Stimulated activated CD4-positive, alpha-beta T cell treated with anti-CD3 and anti-CD28 coated beads, TNF-alpha, amount 100 ng/mL, for 48 hours (primary cell): ENCODE data around the gene NOL4L.
"Not testable (repeated sequence)": the region's sequence is repeated elsewhere in the genome, so short reads cannot be mapped to it uniquely, and the experiment has no call there.

ENCODE experiments used
- DNase-seq, 3 donors: peaks; one replicate each; pipeline ENCODE4 v3.0.0-alpha.2; 2020; ENCODE audit warnings: low read depth in 3 of 3

The NOL4L gene

DNA sequence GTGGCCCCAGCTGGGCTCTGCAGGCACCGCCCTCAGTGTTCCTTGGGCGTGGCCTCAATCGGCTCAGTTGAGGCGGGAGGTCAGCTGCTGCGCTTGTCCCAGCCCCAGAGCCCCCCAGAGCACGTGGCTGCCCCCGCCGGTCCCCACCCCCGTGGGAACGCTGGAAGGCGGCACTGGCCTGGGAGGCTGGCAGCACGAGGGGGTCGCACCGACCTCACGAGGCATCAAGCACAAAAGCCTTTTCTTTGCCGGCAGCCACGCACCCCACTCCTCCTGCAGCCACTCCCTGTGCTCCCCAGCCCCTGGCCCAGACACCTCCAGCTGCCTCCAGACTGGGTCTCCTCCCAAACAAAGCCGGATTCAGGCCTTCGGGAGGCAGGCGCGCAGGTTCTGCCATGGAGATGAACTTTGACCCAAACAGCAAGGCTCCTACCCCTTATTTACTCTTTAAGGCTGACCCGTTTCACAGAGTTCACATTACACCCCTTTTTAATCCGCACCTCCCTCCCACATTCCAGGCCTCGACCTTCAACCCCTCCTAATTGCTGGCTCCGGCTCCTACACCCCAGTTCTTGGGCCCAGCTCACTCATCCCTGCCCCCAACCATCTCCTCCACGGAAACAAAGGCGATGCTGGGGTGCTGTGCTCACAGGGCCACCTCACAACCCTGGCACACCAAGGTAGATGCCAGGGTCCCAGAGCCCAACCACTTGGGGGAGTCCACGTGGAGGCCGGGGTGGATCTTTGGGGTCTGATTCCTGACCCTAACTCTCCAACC, 111.7 kb downstream of the NOL4L start:
- no peak for DNase-seq

DNA sequence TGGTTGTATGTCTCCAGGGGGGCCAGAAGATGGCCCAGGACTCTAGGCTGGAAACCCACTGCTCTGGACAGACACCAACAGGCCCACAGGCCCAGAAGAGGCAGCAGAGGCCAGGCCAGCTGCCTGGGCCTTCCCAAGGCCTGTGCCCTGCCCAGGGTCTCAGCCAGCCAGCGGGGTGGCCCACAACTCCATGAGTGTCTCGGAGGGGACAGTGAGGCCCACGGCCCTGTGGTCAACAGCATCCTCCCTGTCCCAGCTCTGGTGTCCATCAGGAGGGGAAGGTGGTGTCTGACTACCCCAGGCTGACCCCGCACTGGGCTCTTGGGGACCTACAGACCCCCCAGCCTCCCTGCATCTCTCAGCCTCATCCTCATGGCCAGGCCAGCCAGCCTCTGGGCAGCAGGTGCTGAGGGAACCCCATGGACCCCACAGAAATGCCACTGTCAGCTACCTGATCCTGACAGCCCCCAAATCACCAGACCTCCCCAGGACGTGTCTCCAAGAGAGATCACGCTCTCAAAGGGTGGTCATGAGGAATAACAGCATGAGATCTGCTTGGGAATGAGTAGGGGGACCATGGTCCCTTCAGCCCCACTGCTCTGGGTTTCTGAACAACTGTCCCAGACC, 112.4 kb downstream of the NOL4L start:
- DNase-seq: no peak

DNA sequence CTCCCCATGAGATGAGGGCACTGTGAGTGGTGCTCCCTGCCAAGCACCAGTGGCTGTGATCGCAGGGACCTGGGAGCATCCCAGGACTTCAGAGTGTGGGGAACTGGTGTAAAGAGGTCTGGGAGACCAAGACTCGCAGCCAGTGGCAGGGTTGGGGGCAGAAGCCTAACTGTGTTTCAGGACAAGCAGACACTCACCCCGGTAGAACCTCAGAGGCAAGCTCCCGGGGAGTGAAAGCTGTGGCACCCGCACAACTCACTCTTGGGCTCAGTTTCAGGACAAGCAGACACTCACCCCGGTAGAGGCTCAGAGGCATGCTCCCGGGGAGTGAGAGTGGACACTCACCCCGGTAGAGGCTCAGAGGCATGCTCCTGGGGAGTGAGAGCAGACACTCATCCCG, 114.2 kb downstream of the NOL4L start:
- no peak for DNase-seq

DNA sequence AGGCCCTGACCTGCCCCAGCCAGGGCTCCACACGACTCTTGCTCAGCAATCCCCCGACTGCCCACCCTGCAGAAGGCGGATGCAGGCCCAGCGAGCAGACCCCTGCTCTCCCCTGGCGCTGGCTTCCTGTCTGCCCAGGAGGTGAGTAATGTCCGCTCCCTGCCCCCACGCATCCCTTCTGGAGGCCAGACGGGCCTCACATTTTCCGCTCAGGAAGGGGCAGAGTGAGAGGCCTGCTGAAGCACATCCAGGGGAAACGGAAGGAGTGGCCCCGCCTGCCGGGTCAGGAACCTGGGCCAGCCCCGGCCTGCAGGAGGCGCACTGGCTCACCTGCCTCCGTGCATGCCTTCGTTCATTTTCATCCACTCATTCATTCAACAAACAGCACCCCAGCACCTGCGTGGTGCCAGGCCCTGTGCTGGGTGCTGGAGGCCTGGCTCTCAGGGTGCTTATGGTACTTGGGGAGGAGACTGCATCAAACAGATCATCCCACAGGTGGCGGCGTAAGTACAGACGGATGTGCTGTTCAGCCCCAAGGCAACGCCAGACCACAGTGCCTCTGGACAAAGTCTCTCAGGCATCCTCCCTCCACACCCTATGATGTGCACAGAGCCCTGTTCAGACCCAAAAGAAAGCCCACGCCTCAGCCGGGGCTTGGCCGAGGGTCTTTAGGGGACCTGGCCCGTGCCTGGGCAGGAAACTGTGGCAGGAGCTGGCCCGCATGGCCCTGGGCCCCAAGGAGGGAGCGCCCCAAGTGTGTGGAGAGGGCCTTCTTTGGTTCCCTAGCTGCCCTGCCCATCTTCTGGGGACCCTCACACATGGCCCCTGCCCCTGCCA, 114.9 kb downstream of the NOL4L start:
- DNase-seq: no peak

DNA sequence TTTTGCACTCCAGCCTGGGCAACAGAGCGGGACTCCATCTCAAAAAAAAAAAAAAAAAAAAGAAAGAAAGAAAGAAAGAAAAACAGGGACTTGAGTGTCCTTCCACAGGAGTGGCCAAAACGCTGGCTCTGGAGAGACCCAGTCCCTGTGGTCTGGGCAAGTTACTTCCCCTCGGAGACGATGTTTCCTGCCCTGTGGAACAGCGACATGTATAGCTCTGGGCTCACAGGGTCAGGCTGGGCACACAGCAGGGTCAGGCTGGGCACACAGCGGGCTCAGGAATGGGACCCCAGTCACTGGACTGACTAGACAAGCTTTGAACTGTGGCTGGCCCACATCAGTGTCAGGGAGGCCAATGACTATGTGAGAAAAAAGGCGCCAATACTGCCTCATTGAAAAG, 116.3 kb downstream of the NOL4L start:
- no peak for DNase-seq

DNA sequence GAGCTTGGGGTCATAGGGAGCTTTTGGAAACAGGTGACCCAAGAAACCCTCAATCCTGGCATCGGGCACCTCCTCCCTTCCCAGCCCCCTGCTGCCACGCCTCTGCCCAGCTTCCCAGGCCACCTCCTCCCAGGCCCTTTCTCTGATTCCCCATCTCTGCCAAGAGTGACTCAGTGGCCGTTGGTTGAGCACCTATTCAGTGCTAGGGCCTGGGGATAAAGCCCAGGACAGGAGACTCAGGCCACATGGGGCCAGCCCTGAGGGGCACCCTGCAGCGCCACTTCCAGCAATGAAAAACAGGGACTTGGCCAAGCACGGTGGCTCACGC, 116.9 kb downstream of the NOL4L start:
- no peak for DNase-seq

DNA sequence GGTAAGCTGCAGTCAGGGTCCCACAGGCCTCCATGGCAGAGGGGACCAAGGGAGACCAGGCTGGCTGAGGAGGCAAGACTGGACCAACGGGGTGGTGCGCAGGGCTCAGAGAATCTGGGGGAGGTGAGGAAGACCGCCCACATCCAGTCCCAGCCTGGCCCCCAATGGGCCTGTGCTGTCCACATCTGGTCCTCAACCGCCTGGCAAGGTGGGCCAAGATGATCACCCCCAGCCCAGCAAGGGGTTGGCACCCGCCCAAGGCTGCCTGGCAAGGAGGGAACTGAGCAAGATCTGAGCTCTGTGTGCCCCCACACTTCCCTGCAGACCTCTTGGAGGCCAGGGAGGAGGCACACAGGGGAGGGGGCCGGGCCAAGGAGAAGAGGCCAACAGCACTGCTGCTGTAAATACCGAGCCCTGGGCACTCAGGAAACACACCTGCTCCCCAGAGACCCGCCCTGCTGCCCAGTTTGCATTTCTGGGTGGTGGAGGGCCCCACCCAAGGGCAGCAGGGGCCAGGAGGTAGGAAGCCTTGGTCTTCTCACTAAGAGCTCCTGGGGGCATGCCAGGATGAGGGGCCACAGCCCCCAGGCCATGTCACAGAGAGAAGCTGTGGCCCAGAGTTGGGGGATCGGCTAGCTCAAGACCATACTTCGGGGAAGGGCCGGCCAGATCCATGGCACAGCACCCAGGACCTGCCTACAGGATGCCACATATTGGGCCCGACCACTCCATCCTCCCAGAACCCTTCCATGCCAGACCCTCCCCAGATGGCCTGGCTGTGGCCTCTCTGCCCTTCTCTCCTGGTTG, 117.4 kb downstream of the NOL4L start:
- no peak for DNase-seq

DNA sequence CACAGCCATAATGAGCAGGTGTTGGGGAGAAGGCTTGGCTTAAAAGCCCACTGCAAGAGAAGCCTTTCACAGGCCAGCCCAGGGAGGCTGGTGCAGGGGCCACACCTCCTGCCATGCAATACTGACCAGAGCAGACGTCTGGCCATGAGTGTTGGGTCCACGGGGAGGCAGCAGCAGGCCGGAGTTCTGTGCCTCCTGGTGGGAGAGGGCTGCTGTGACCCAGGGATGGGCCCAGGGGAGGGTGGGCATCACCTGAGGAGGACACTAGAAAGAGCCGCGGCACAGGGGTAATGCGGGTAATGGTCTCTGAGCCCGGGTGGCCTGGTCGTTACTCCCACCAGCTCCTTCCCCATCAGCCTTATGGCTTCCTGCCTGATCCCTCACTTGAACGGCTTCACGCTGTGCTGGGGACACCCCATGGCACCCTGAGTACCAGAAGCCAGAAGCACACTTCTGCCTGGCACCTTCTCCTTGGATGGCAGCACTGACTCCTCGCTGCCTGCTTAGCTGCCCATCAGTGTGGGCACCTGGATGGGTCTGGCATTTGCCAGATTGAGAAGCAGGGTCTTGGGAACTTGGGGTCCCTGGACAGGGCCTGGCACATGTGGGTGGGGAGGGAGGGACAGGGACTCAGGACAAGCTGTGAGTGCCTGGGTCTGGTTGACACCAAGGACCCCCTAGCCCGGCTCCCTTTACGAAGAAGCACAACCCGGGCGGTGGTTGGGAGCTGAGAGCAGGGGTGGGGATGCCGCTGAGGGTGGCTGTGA, 118.2 kb downstream of the NOL4L start:
- no peak for DNase-seq

DNA sequence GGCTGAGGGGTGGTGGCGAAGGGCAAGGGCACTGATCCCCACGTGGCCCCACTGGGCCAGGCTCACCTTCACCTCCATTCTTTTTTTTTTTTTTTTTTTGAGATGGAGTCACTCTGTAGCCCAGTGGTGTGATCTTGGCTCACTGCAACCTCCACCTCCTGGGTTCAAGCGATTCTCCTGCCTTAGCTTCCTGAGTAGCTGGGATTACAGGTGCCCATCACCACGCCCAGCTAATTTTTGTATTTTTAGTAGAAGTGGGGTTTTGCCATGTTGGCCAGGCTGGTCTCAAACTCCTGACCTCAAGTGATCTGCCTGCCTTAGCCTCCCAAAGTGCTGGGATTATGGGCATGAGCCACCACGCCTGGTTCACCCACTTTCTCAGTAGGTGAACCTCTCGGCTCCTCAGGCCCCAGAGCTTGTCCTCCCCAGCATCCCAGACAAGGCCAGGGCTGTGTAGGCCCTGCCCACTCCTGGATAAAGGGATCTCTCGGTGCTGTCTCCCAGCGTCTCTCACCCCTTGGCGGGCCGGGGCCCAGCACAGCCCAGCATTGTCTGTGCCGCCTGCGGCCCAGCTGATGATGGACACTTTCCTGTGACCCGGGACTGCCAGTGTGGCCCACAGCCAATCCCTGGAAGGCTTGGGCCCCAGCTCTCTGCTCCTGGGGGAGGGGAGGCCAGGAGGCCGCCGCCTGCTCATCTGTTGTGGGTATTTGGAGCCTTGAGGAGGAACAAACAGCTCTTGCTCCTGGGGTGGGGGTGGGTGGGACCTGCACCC, 119.0 kb downstream of the NOL4L start:
- DNase-seq: not testable (repeated sequence)

DNA sequence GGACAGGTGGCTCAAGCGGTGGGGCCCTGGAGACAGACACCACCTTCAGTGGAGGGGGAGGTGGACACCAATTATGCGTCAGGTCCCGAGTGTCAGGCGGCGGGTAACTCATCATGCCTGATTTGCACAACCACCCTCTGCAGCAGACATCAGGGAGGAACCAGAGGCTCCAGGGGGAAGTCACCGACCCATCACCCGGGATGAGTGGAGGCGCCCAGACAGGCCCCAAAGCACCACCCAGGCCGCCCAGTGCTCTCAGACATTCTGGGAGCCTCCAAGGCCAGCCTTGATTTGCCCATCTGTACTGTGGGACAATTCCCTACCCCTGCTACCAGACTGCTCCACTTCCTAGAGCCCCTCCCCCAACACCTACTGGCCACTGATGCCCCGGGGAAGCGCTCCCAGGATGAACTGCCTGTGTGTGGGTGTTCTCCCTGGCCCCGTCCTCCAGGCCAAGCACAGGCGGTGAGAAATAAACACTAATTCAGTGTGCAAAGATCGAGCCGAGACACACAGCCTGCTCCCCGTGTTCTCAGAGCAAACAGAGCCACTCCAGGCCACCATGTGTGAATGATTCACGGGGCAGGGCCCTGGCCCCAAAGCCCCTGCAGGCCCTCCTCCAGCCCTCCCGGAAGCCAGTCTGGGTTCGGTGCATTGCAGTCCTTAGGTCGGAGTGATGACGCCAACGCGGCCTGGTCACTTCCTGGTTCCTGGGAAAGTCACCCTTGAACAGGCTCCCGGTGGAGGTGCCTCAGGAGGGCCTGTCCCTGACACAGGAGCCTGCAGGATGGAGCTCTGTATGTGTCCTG, 119.8 kb downstream of the NOL4L start:
- DNase-seq: no peak

DNA sequence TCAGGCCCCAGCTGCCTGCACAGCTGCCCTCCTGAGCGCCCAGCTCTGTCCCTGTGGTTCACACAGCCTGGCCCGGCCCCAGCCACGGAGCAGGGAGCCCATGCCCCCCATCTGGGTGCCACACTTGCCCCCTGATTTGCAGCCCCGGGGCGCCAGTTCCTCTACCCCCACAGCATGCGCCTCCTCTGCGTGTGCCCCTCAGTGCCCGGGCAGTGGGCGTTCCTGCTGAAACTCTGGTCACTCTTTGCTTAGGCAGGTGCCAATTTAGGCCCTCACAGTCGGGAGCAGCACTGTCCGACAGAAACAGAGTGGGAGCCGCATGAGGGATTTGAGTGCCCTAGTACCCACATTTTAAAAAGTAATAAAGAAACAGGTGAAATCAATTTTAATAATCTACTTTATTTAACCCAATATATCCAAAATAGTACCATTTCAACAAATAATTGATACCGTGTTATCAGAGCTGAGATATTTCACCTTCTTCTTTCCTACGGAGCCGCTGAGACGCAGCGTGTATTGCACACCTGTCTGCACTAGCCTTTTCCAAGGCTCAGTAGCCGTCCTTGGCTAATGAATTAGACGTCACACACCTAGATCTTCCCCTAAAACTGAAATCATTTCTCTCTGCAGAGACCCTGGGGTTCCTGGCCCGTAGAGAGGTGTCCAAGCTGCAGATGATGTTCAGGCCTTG, 120.6 kb downstream of the NOL4L start:
- DNase-seq: no peak

DNA sequence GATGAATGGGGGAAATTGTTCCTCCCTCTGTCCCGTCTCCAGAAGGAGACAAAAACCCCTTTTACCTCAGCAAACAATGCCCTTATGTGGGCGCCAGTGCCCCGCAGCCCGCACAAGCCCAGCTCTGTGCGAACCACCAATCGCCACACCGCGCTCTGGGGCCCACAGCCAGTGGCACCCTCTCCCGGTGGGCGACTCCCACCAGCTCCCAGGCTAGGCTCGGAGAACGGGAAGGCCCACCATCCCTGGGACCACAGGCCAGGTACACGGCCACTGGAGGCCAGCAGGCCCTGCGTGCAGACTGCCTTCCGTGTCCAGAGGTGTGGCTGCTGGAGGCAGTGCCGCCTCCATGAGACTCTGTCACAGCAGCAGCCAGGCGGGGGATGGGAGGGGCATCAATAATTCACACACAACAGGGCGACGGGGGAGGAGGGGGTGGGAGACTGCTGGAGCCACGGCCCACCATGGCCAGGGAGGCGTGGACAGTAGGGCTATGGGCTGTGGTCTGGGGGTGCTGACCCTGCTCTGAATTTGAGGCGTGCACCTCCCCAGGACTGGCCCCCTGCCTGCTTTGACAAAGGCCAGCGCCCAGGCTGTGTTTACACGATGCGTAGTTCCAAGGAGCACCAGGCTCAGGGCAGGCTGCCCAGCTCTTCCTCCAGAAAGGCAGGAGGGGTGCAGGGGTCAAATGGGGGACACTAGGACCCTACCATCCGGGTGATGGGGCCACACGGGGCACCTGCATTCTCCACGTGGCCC, 121.3 kb downstream of the NOL4L start:
- DNase-seq: no peak

DNA sequence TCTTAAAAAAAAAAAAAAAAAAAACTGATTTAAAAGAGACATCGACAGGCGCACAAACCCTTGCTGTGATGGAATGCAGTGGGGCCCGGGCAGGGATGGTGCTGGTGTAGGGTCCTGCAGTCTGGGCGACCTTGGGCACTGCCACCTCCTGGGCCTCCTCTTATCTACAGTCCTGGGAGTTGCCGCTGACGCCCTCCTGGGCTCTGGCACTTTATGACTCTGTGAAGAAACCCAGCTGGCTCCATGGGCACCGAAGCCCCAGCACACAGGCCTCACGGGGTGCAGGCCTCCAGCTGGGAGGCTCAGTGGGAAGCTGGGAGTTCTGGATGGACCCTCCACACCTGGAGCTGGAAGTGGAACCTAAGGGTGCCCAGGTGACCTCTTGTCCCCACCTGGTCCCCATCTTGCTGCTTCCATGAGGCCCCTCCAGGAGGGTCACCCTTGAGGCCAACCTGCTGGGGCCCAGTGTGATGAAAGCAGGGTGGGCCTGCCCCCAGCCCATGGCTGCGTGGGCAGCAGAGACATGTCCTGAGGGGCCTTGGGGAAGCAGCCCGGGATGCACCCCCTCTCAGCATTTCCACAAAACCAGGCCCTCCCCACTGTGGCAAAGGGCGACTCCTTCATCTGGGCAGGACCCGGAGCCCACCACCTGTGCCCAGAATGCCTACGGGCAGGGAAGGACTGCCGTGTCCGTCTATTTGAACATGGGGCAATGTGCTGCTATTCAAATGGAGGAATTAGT, 122.1 kb downstream of the NOL4L start:
- DNase-seq: no peak

DNA sequence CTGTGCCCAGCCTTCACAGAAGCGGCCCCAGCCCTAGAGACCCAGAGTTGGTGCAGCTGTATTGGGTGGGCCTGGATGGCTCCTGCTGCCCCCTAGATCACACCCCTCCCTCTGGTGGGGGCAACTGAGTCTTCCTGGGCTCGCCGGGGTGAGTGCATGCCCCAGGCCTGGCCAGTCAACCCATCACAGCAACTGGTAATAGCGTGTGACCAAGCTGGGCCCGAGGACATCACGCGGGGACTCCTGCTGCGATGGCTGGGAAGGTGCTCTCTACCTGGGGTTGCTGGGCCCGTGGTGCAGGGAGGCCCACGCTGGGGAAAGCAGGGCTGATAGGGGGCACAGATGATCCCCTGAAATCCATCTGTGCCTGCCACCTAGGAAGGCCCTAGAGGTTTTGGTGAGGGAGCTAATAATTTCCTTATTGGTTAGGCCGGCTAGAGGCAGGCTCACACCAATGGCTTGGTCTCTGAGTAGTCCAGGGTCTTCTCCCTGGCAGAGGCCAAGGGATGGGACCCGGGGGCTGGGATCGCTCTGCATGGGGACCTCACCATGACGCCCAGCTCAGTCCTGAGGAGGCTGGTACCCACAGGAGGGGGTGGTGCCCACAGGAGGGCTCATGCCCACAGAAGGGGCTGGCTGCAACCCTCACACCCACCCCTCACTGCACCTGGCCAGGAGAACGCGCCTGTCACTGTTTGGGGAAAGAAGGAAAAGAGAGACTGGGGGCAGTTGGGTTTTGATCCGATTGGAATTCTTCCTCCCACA, 123.1 kb downstream of the NOL4L start:
- DNase-seq: no peak

DNA sequence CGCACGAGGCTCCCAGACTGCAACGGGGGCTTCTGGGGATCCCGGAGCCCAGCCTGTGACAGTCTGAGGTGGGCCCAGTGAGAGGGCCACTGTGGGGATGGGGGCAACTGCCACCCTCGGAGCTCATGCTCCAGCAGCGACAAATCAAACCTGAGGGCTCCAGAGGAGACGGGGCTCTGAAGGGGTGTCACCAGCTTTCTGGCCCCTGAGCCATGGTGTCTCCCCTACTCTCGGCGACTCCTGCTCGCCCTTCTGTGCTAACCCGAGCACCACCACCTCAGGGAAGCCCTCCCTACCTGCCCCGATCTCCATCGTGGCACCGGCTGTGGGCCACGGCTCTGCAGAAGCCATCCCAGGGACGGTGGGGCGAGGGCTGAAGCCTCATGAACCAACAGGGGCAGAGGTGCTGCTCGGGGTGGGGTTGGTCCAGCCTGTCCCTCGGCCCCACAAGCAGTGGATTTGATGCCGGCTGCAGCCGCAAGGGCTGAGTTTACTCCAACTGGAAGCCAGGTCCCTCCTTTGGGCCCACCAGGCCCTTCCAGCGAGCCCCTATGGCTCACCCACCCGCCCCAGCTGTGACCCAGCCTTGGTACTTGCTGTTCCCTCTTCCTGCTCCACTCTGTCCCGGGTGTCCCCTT, 124.3 kb downstream of the NOL4L start:
- no peak for DNase-seq

DNA sequence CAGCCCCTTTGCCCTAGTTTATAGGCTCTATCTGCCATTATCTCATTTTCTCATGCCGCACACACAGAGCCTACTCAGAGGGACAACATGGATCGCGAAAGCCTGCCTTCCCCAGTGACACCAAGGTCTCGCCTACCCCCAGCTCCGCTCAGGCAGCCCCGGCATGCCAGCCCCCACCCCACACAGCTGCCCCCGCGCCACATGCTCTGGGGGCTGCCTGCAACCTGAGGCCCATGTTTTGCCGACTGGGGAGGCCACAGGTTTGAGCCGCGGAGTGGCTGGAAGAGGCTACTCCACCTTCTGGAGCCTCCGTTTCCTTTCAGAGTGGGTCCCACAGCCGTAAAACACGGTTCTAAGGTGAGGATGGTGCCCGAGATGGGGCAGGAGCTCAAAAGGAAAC, 124.9 kb downstream of the NOL4L start:
- no peak for DNase-seq
